Left renal cortex interstitium (tissue), 4 donors: ENCODE measurements around the gene LTBP1. TPM values are rescaled to one million over a fixed set of nuclear protein-coding genes. Genes with fewer than 3 reads are reported as not detected.
A peak's percentile ranks its signal among the peaks of the same experiment; 100 is the strongest.

ENCODE experiments used
- DNase-seq, 4 donors: peaks; one replicate each; pipeline ENCODE4 v3.0.0-alpha.2; 2013; ENCODE audit warnings: low read depth in 4 of 4, low spot score in 2 of 4, missing footprints in 1 of 4
- polyA plus RNA-seq, 4 donors: library from polyadenylated mRNA; unstranded; fragments of 120-200 nt; gene quantifications; one replicate each; pipeline ENCODE4 v1.2.1, GENCODE V29; 2013; ENCODE audit not compliant: insufficient read length in 4 of 4

Gene LTBP1
- polyA plus RNA-seq, 4 donors, result 65.7 to 85.2 (median 76.3) TPM

GRCh38 chr2:33067598-33067997 lies 120.8 kb downstream of the LTBP1 start:
- DNase-seq, result no peak

- no peak for DNase-seq
Observed at GRCh38 chr2:33068261-33068660, 121.5 kb downstream of the LTBP1 start.

GRCh38 chr2:33069894-33070651 lies 123.3 kb downstream of the LTBP1 start:
- DNase-seq, result no peak

- no peak for DNase-seq
Observed at GRCh38 chr2:33071591-33071990, 124.8 kb downstream of the LTBP1 start.

GRCh38 chr2:33072614-33073013 lies 125.9 kb downstream of the LTBP1 start:
- DNase-seq, result no peak

- DNase-seq, result no peak
Observed at GRCh38 chr2:33073018-33073417, 126.3 kb downstream of the LTBP1 start.

GRCh38 chr2:33074197-33074596 lies 127.4 kb downstream of the LTBP1 start:
- DNase-seq, result no peak

GRCh38 chr2:33077311-33077710 lies 130.6 kb downstream of the LTBP1 start:
- no peak for DNase-seq

GRCh38 chr2:33077844-33078243 lies 131.1 kb downstream of the LTBP1 start:
- peak in 2 of 4 donors; percentile 65 to 70 for DNase-seq

GRCh38 chr2:33081691-33082090 lies 134.9 kb downstream of the LTBP1 start:
- DNase-seq, result no peak

- no peak for DNase-seq
Observed at GRCh38 chr2:33083699-33084387, 137.1 kb downstream of the LTBP1 start.

GRCh38 chr2:33084433-33084832 lies 137.7 kb downstream of the LTBP1 start:
- DNase-seq, result no peak

- no peak for DNase-seq
Observed at GRCh38 chr2:33085646-33086045, 138.9 kb downstream of the LTBP1 start.

GRCh38 chr2:33086400-33087015 lies 139.8 kb downstream of the LTBP1 start:
- DNase-seq, result no peak

- no peak for DNase-seq
Observed at GRCh38 chr2:33090553-33091134, 143.9 kb downstream of the LTBP1 start.

GRCh38 chr2:33091541-33092123 lies 144.9 kb downstream of the LTBP1 start:
- no peak for DNase-seq

GRCh38 chr2:33093283-33093993 lies 146.7 kb downstream of the LTBP1 start:
- no peak for DNase-seq

GRCh38 chr2:33094303-33094702 lies 147.6 kb downstream of the LTBP1 start:
- DNase-seq, result no peak

GRCh38 chr2:33099989-33100388 lies 153.2 kb downstream of the LTBP1 start:
- no peak for DNase-seq

GRCh38 chr2:33100921-33101320 lies 154.2 kb downstream of the LTBP1 start:
- DNase-seq, result no peak
